GM18868 (cell line): ENCODE data around the gene PRELID1.
"Not testable (repeated sequence)": the region's sequence is repeated elsewhere in the genome, so short reads cannot be mapped to it uniquely, and the experiment has no call there.

Source experiments
- ATAC-seq: cut with Tn5 transposase; IDR thresholded peaks from one replicate; pipeline ENCODE4 v1.9.1; 2021; ENCODE audit warnings: mild to moderate bottlenecking, moderate library complexity; ENCODE audit not compliant: unreplicated experiment

The PRELID1 gene

GRCh38 chr5:177334781-177335700, 31.4 kb downstream of the PRELID1 start:
- no peak for ATAC-seq

GRCh38 chr5:177335701-177336065, 32.1 kb downstream of the PRELID1 start:
- ATAC-seq = no peak

GRCh38 chr5:177336112-177336511, 32.5 kb downstream of the PRELID1 start:
- no peak for ATAC-seq

GRCh38 chr5:177336603-177337494, 33.2 kb downstream of the PRELID1 start:
- ATAC-seq = no peak

GRCh38 chr5:177338251-177339106, 34.9 kb downstream of the PRELID1 start:
- no peak for ATAC-seq

- no peak for ATAC-seq
Observed at GRCh38 chr5:177339107-177339638, 35.6 kb downstream of the PRELID1 start.

GRCh38 chr5:177343000-177343399, 39.4 kb downstream of the PRELID1 start:
- not testable (repeated sequence) for ATAC-seq

- ATAC-seq = no peak
Observed at GRCh38 chr5:177343777-177344176, 40.2 kb downstream of the PRELID1 start.

- ATAC-seq = no peak
Observed at GRCh38 chr5:177344891-177345290, 41.3 kb downstream of the PRELID1 start.

- ATAC-seq = no peak
Observed at GRCh38 chr5:177346820-177347219, 43.2 kb downstream of the PRELID1 start.

GRCh38 chr5:177347699-177348098, 44.1 kb downstream of the PRELID1 start:
- no peak for ATAC-seq

- no peak for ATAC-seq
Observed at GRCh38 chr5:177349362-177349647, 45.7 kb downstream of the PRELID1 start.

GRCh38 chr5:177349762-177350161, 46.2 kb downstream of the PRELID1 start:
- ATAC-seq = no peak

GRCh38 chr5:177350776-177351391, 47.3 kb downstream of the PRELID1 start:
- no peak for ATAC-seq

GRCh38 chr5:177351392-177352329, 48.1 kb downstream of the PRELID1 start, which contains the start of gene LMAN2:
Gene LMAN2 (minus strand): TSS chr5:177351668. CDS start chr5:177351647, 21 bp downstream.
- ATAC-seq = peak; percentile 95

GRCh38 chr5:177353093-177353492, 49.5 kb downstream of the PRELID1 start:
- no peak for ATAC-seq

GRCh38 chr5:177354256-177354655, 50.7 kb downstream of the PRELID1 start:
- ATAC-seq = no peak

GRCh38 chr5:177354711-177355110, 51.1 kb downstream of the PRELID1 start:
- ATAC-seq = no peak
